GM18873 (cell line): ENCODE results near the gene CUX1.
"Not testable (repeated sequence)": the region's sequence is repeated elsewhere in the genome, so short reads cannot be mapped to it uniquely, and the experiment has no call there.

Experiments
- ATAC-seq: cut with Tn5 transposase; IDR thresholded peaks from one replicate; pipeline ENCODE4 v1.9.1; 2021; ENCODE audit warnings: mild to moderate bottlenecking, moderate library complexity, moderate number of reproducible peaks; ENCODE audit not compliant: unreplicated experiment, low FRiP score

Gene CUX1

GRCh38 chr7:101888564-101888963, 71.1 kb downstream of the CUX1 start:
- not testable (repeated sequence) for ATAC-seq

- ATAC-seq = no peak
These were observed 73.5 kb downstream of the CUX1 start for GRCh38 chr7:101890749-101891523.

GRCh38 chr7:101891936-101892640, 74.7 kb downstream of the CUX1 start:
- ATAC-seq = no peak

GRCh38 chr7:101893341-101894082, 76.1 kb downstream of the CUX1 start:
- no peak for ATAC-seq

DNA sequence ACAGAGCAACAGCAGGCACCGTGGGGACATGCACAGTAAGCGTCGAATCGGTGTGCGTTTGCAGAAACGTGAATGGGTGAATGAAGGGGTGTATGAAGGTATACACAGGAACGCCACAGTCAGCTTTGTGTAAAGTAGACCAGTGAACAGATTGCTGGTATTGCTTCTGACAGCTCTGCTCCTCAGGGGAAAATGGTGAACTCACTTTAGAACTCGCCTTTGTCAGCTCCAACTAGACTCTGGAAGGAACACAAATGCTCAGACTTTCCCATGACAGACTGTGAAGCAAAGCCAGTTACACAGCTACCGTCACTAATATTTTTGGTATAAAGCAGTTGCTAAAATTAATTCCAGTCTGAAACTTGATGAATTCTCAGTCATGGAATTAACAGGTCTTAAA, 78.9 kb downstream of the CUX1 start:
- no peak for ATAC-seq

- ATAC-seq = no peak
These were observed 79.5 kb downstream of the CUX1 start for GRCh38 chr7:101896941-101897340.

GRCh38 chr7:101898106-101898505, 80.7 kb downstream of the CUX1 start:
- ATAC-seq = no peak

- no peak for ATAC-seq
These were observed 82.2 kb downstream of the CUX1 start for GRCh38 chr7:101899616-101900015.

- no peak for ATAC-seq
These were observed 82.7 kb downstream of the CUX1 start for GRCh38 chr7:101900103-101900502.

- no peak for ATAC-seq
These were observed 84.5 kb downstream of the CUX1 start for GRCh38 chr7:101901661-101902491.

GRCh38 chr7:101902680-101903514, 85.5 kb downstream of the CUX1 start:
- ATAC-seq = no peak

DNA sequence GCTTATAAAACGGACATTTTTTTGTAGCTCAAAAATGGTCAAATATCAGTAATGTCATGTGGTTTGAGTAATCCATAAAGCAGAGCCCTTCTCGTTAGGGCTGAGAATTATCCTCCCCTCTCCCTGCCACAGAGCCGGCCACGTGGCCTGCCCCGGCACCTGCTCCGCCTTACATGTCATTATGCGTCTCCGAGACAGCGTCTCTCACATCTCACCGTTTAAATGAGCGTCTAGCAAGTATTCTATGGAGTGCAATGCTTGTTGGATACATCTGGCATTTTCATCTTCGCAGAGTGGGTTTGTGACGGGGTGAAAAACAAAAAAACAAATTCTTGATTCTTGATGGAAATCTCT, 86.1 kb downstream of the CUX1 start:
- no peak for ATAC-seq

- no peak for ATAC-seq
These were observed 86.6 kb downstream of the CUX1 start for GRCh38 chr7:101904019-101904418.

GRCh38 chr7:101905203-101905865, 87.9 kb downstream of the CUX1 start:
- ATAC-seq = no peak

- ATAC-seq = no peak
These were observed 89.1 kb downstream of the CUX1 start for GRCh38 chr7:101906291-101907240.

DNA sequence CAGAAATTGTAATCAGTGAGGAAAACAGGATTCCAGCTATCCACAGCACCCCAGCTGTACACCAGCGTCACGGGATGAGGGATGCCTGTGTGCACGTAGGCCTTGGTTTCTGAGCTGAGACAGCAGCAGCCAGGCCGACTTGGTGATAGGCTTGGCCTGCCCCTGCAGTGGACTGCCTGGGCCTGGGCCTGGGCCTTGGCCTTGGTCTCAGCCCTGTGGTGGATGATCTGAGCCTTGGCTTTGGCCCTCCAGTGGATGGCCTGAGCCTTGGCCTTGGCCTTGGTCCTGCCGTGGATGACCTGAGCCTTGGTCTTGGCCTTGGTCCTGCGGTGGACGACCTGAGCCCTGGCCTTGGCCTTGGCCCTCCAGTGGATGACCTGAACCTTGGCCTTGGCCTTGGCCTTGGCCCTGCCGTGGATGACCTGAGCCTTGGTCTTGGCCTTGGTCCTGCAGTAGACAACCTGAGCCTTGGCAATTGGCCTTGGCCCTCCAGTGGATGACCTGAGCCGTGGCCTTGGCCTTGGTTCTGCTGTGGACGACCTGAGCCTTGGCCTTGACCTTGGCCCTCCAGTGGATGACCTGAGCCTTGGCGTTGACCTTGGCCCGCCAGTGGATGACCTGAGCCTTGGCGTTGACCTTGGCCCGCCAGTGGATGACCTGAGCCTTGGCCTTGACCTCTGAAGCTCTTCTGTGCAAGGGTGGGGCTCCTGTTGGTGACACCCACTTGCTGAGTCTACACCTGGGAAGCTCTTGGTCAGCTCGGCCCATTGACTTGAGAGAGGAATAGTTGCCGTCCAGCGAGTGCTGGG, 93.8 kb downstream of the CUX1 start:
- no peak for ATAC-seq
